ENCODE measurements around the gene EYA4.

- TF ChIP-seq CTCF (IDR thresholded peaks at IDR 0.05) (no peak), POLR2AphosphoS5 (IDR thresholded peaks at IDR 0.05) (no peak), POLR2A (IDR thresholded peaks at IDR 0.05) (no peak), EP300 (IDR thresholded peaks at IDR 0.05) (no peak)
Measured at GRCh38 chr6:133501675-133502270, 260.6 kb downstream of the EYA4 start.
